ENCODE data around the gene RASL10A. TPM values are rescaled to one million over a fixed set of nuclear protein-coding genes. Genes with fewer than 3 reads are reported as not detected.
A peak's percentile ranks its signal among the peaks of the same experiment; 100 is the strongest.

The RASL10A gene
- total and polyA plus RNA-seq, 5 donors from 2014 or later = not detected

GRCh38 chr22:29316141-29316828, 788 bp upstream of the RASL10A start:
- peak overlapping the region in 3 of 4 donors; percentile 30 to 48 (median 40) for H3K4me3 Mint-ChIP-seq
- peaks cover 7% of the 10 kb centered on the region for H3K27me3 ChIP-seq (ENCODE audit: control insufficient read depth, insufficient read depth, low read length)
- no peak overlapping the region for H3K27ac ChIP-seq (ENCODE audit: insufficient read depth, low read length, poor library complexity, severe bottlenecking)
- no peaks in the 10 kb centered on the region for H3K36me3 ChIP-seq (ENCODE audit: control insufficient read depth, insufficient read depth, low read length)
- peaks cover 40% of the 10 kb centered on the region for H3K27me3 Mint-ChIP-seq
- H3K27ac Mint-ChIP-seq = no peak overlapping the region
- no peak for DNase-seq
- H3K4me1 Mint-ChIP-seq = peaks cover 0 to 17% (median 12%) of the 10 kb centered on the region in 4 donors
- no peak overlapping the region for H3K4me3 ChIP-seq (ENCODE audit: low read depth, low read length)
- no peaks in the 10 kb centered on the region for H3K9me3 ChIP-seq (ENCODE audit: control insufficient read depth in 2 of 2, low read length in 2 of 2)
- no peaks in the 10 kb centered on the region for H3K9me3 Mint-ChIP-seq
- peaks cover 16% of the 10 kb centered on the region for H3K4me1 ChIP-seq (ENCODE audit: control insufficient read depth, insufficient read depth, low read length, poor library complexity, severe bottlenecking)
- no peaks in the 10 kb centered on the region for H3K36me3 Mint-ChIP-seq
- ATAC-seq (ENCODE audit: low read depth in 2 of 2) = no peak

- Histone ChIP-seq H3K27me3 (ENCODE audit: control insufficient read depth, insufficient read depth, low read length) (peaks cover 7% of the 10 kb centered on the region), H3K4me3 (ENCODE audit: low read depth, low read length) (no peak overlapping the region), H3K36me3 (ENCODE audit: control insufficient read depth, insufficient read depth, low read length) (no peaks in the 10 kb centered on the region), H3K9me3 (ENCODE audit: control insufficient read depth in 2 of 2, low read length in 2 of 2) (no peaks in the 10 kb centered on the region), H3K27ac (ENCODE audit: insufficient read depth, low read length, poor library complexity, severe bottlenecking) (no peak overlapping the region), H3K4me1 (ENCODE audit: control insufficient read depth, insufficient read depth, low read length, poor library complexity, severe bottlenecking) (peaks cover 21% of the 10 kb centered on the region)
- Mint-ChIP-seq H3K27ac (no peak overlapping the region), H3K9me3 (no peaks in the 10 kb centered on the region), H3K36me3 (no peaks in the 10 kb centered on the region), H3K4me3 (peak overlapping the region in 3 of 4 donors; percentile 35 to 66 (median 50)), H3K4me1 (peaks cover 0 to 17% (median 12%) of the 10 kb centered on the region in 4 donors), H3K27me3 (peaks cover 40% of the 10 kb centered on the region)
- ATAC-seq (ENCODE audit: low read depth in 2 of 2) = no peak
- no peak for DNase-seq
These were observed 786 bp downstream of the RASL10A start for GRCh38 chr22:29314537-29315285.

DNA sequence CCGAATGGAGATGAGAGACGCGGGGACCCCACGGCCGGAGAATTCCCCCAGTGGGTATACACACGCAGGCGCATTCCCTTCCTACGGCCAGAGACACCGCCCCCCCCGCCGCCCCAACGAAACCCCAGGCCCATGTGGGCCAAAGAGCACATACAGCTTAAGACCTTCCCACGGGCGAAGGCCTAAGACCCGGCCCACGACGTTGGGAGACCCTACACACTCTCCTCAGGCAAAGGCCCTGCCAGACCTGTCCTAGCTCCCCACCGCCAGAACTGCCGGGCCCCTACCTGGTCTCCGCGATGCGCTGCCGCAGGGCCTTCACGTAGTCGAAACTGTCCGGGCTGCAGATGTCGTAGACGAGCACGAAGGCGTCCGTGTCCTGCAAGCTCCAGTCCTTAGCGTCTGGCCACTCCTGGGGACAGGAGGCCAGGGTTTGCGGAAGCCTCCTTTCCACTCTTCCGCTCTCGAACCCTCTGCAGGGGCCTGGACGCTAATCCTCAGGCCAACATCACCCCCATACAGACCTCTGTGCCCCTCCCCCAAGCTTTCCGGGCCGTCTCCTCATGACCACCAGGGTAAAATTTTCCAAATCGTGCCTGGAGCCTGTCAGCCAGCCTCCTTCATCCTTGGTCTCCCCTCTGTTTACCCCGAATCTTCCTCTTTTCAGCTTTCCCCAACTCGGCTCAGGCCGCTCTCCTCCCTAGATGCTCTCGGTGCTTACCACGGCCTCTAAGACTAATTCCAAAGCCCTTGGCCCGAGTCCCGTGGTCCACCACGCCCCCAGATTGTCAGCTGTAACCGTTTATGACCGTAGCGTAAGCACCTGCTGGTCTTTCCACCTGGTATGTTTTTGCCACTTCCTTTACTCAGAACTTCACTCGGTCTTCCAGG, 1.7 kb downstream of the RASL10A start:
- Mint-ChIP-seq H3K9me3 (no peaks in the 10 kb centered on the region), H3K27ac (no peak overlapping the region), H3K27me3 (peaks cover 40% of the 10 kb centered on the region), H3K36me3 (no peaks in the 10 kb centered on the region), H3K4me1 (peaks cover 0 to 17% (median 12%) of the 10 kb centered on the region in 4 donors), H3K4me3 (peak overlapping the region in 2 of 4 donors; percentile 61 to 66)
- Histone ChIP-seq H3K4me1 (ENCODE audit: control insufficient read depth, insufficient read depth, low read length, poor library complexity, severe bottlenecking) (peaks cover 21% of the 10 kb centered on the region), H3K4me3 (ENCODE audit: low read depth, low read length) (no peak overlapping the region), H3K9me3 (ENCODE audit: control insufficient read depth in 2 of 2, low read length in 2 of 2) (no peaks in the 10 kb centered on the region), H3K27me3 (ENCODE audit: control insufficient read depth, insufficient read depth, low read length) (peaks cover 7% of the 10 kb centered on the region), H3K36me3 (ENCODE audit: control insufficient read depth, insufficient read depth, low read length) (no peaks in the 10 kb centered on the region), H3K27ac (ENCODE audit: insufficient read depth, low read length, poor library complexity, severe bottlenecking) (no peak overlapping the region)
- ATAC-seq (ENCODE audit: low read depth in 2 of 2) = no peak
- DNase-seq = peak in 1 of 3 donors; percentile 37

DNA sequence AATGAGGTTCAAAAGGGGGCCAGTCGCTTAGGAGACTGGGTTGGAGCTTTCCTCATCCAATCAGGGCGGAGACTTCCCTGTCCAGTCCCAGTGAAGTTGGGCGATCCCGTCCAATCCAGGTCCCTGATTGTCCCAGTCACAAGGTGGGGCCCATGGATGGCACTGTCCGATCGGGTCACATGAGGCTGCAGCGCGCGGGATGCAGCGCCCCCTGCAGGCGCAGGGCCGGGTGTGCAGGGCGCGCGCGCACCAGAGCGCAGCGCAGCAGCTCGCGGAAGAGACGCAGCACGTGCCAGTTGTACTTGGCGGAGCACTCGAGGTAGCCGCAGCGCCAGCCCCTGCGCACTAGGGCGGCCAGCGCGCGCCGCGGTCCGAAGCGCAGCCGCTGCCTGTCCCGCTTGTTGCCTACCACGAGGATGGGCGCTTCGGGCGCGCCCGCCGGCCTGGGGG, 2.3 kb downstream of the RASL10A start:
- peaks cover 21% of the 10 kb centered on the region for H3K4me1 ChIP-seq (ENCODE audit: control insufficient read depth, insufficient read depth, low read length, poor library complexity, severe bottlenecking)
- Mint-ChIP-seq H3K27ac (no peak overlapping the region), H3K9me3 (no peaks in the 10 kb centered on the region), H3K36me3 (no peaks in the 10 kb centered on the region), H3K4me1 (peaks cover 0 to 17% (median 12%) of the 10 kb centered on the region in 4 donors), H3K4me3 (no peak overlapping the region), H3K27me3 (peaks cover 40% of the 10 kb centered on the region)
- no peaks in the 10 kb centered on the region for H3K9me3 ChIP-seq (ENCODE audit: control insufficient read depth in 2 of 2, low read length in 2 of 2)
- ATAC-seq (ENCODE audit: low read depth in 2 of 2) = no peak
- no peak overlapping the region for H3K4me3 ChIP-seq (ENCODE audit: low read depth, low read length)
- DNase-seq = peak in 1 of 3 donors; percentile 47
- H3K36me3 ChIP-seq (ENCODE audit: control insufficient read depth, insufficient read depth, low read length) = no peaks in the 10 kb centered on the region
- H3K27me3 ChIP-seq (ENCODE audit: control insufficient read depth, insufficient read depth, low read length) = peaks cover 7% of the 10 kb centered on the region
- H3K27ac ChIP-seq (ENCODE audit: insufficient read depth, low read length, poor library complexity, severe bottlenecking) = no peak overlapping the region

GRCh38 chr22:29312218-29313125, 3.0 kb downstream of the RASL10A start:
- Mint-ChIP-seq H3K27me3 (peaks cover 44% of the 10 kb centered on the region), H3K9me3 (peaks cover 0 to 2% (median 0%) of the 10 kb centered on the region in 7 donors), H3K36me3 (no peaks in the 10 kb centered on the region), H3K4me1 (peaks cover 0 to 19% (median 12%) of the 10 kb centered on the region in 4 donors), H3K4me3 (peak overlapping the region in 1 of 4 donors; percentile 6), H3K27ac (no peak overlapping the region)
- no peak for ATAC-seq (ENCODE audit: low read depth in 2 of 2)
- H3K36me3 ChIP-seq (ENCODE audit: control insufficient read depth, insufficient read depth, low read length) = no peaks in the 10 kb centered on the region
- H3K4me1 ChIP-seq (ENCODE audit: control insufficient read depth, insufficient read depth, low read length, poor library complexity, severe bottlenecking) = peaks cover 21% of the 10 kb centered on the region
- H3K9me3 ChIP-seq (ENCODE audit: control insufficient read depth in 2 of 2, low read length in 2 of 2) = no peaks in the 10 kb centered on the region
- DNase-seq = no peak
- H3K4me3 ChIP-seq (ENCODE audit: low read depth, low read length) = no peak overlapping the region
- H3K27ac ChIP-seq (ENCODE audit: insufficient read depth, low read length, poor library complexity, severe bottlenecking) = no peak overlapping the region
- H3K27me3 ChIP-seq (ENCODE audit: control insufficient read depth, insufficient read depth, low read length) = peaks cover 7% of the 10 kb centered on the region

GRCh38 chr22:29311464-29312217, 3.9 kb downstream of the RASL10A start:
- no peak overlapping the region for H3K4me3 ChIP-seq (ENCODE audit: low read depth, low read length)
- Mint-ChIP-seq H3K27me3 (peaks cover 40% of the 10 kb centered on the region), H3K4me1 (peaks cover 0 to 22% (median 10%) of the 10 kb centered on the region in 4 donors), H3K9me3 (peaks cover 0 to 4% (median 0%) of the 10 kb centered on the region in 7 donors), H3K4me3 (no peak overlapping the region), H3K27ac (no peak overlapping the region), H3K36me3 (no peaks in the 10 kb centered on the region)
- ATAC-seq (ENCODE audit: low read depth in 2 of 2) = no peak
- H3K36me3 ChIP-seq (ENCODE audit: control insufficient read depth, insufficient read depth, low read length) = no peaks in the 10 kb centered on the region
- peaks cover 25% of the 10 kb centered on the region for H3K4me1 ChIP-seq (ENCODE audit: control insufficient read depth, insufficient read depth, low read length, poor library complexity, severe bottlenecking)
- DNase-seq = no peak
- H3K27me3 ChIP-seq (ENCODE audit: control insufficient read depth, insufficient read depth, low read length) = peaks cover 7% of the 10 kb centered on the region
- H3K9me3 ChIP-seq (ENCODE audit: control insufficient read depth in 2 of 2, low read length in 2 of 2) = no peaks in the 10 kb centered on the region
- H3K27ac ChIP-seq (ENCODE audit: insufficient read depth, low read length, poor library complexity, severe bottlenecking) = no peak overlapping the region
